Endothelial cell of umbilical vein (primary cell): ENCODE measurements around the gene SDSL.

Experiments
- CTCF ChIP-seq, 2 donors: IDR thresholded peaks; 1 replicate in 1 of 2; 2 replicates in 1 of 2; pipeline ENCODE4 v1.5.1; 2011; ENCODE audit warnings: low read length in 2 of 2, mild to moderate bottlenecking in 2 of 2, moderate library complexity in 2 of 2, control low read depth in 1 of 2, inconsistent platforms in 1 of 2, low read depth in 1 of 2; ENCODE audit not compliant: insufficient read depth in 1 of 2; ENCODE audit errors: extremely low read depth in 1 of 2
- EZH2 ChIP-seq: IDR thresholded peaks from 2 replicates; pipeline ENCODE4 v1.6.1; 2012; ENCODE audit warnings: borderline replicate concordance, low read depth, mild to moderate bottlenecking, moderate library complexity, low read length, inconsistent platforms; ENCODE audit not compliant: severe bottlenecking
- POLR2A ChIP-seq: IDR thresholded peaks from 2 replicates; pipeline ENCODE4 v1.6.1; 2012; ENCODE audit warnings: low read depth, mild to moderate bottlenecking, control low read depth, low read length
- TF ChIP-seq, protein P1 (sequence below): IDR thresholded peaks from 2 replicates; pipeline ENCODE4 v1.6.1; 2011; ENCODE audit not compliant: insufficient read depth, insufficient read length

GRCh38 chr12:113464452-113464775, 42.2 kb downstream of the SDSL start:
- TF ChIP-seq CTCF (IDR thresholded peaks at IDR 0.05; ENCODE audit: extremely low read depth in 1 of 2, insufficient read depth in 1 of 2, low read depth in 1 of 2, low read length in 2 of 2) (no peak), EZH2 (no peak), POLR2A (no peak)
- TF ChIP-seq, protein P1, sequence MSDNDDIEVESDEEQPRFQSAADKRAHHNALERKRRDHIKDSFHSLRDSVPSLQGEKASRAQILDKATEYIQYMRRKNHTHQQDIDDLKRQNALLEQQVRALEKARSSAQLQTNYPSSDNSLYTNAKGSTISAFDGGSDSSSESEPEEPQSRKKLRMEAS = no peak
